Ascending aorta (tissue), 2 donors: Measurements from ENCODE around the gene ATP6V0E1. TPM values are rescaled to one million over a fixed set of nuclear protein-coding genes. Genes with fewer than 3 reads are reported as not detected.
A peak's percentile ranks its signal among the peaks of the same experiment; 100 is the strongest.

Experiments used
- DNase-seq, 2 donors: peaks; one replicate each; pipeline ENCODE4 v3.0.0-alpha.2; 2019; ENCODE audit warnings: low spot score in 2 of 2
- H3K27ac ChIP-seq, 2 donors: fragments of 200-600 bp; sonication (generic); one replicate each; pipeline ENCODE4 v1.5.1; 2016 to 2017; ENCODE audit warnings: mild to moderate bottlenecking in 1 of 2
- H3K27me3 ChIP-seq: fragments of 200-600 bp; sonication (generic); one replicate; pipeline ENCODE4 v1.5.1; 2017
- H3K36me3 ChIP-seq, 2 donors: fragments of 200-600 bp; sonication (generic); one replicate each; pipeline ENCODE4 v1.5.1; 2016
- H3K4me1 ChIP-seq, 2 donors: fragments of 200-600 bp; sonication (generic); one replicate each; pipeline ENCODE4 v1.5.1; 2016 to 2017; ENCODE audit warnings: mild to moderate bottlenecking in 1 of 2
- H3K4me3 ChIP-seq, 2 donors: fragments of 200-600 bp; sonication (generic); one replicate each; pipeline ENCODE4 v1.5.1; 2016 to 2017; ENCODE audit warnings: mild to moderate bottlenecking in 1 of 2
- H3K9me3 ChIP-seq, 2 donors: fragments of 200-600 bp; sonication (generic); one replicate each; pipeline ENCODE4 v1.5.1; 2016
- intact Hi-C: fragments of 100-400 bp; cut with DNase I; formaldehyde crosslinking; loops from one replicate; pipeline ENCODE4 v1.15.1; 2023
- total RNA-seq: library from RNA; depleted of rRNA; stranded (reverse); fragments of >200 nt; gene quantifications from one replicate; pipeline ENCODE4 v1.1.0, GENCODE V29; 2016
- TF ChIP-seq, protein P1 (sequence below), 3 experiments: fragments of 200-600 bp in 2 of 3; fragments of 450-650 bp in 1 of 3; sonication (generic) in 2 of 3; IDR thresholded peaks; one replicate each; pipeline ENCODE4 v1.5.1; 2016 to 2019; ENCODE audit warnings: antibody characterized with exemption in 3 of 3, mild to moderate bottlenecking in 1 of 3, moderate library complexity in 1 of 3

Gene ATP6V0E1
- total RNA-seq, 1 donor from 2014 or later: 62.6 TPM

DNA sequence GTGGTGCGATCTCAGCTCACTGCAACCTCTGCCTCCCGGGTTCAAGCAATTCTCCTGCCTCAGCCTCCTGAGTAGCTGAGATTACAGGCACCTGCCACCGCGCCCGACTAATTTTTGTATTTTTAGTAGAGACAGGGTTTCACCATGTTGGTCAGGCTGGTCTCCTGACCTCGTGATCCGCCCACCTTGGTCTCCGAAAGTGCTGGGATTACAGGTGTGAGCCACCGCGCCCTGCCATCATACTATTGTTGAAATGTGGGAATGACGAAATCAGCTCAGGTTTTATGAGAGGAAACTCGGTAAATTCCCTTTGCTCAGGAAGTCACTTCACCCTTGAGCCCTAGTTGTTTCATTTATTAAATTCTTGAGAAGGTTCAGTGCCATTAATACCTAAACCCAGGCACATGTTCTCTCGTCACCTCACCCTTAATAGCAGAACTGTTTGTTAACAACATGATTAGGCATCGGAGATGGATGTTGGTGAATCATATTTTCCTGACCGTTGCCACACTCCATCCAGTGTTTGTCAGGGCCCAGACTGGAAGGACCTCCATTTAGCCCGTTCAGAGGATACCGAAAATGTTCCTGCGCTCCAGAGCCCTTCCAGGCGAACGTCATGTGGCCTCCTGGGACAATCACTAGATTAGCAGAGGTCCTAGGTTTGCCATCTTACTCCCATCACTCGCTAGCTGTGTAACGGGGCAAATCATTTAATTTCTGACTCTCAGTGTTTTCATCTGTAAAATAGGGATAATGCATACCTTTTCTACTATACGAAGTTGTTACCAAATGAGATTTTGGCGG, 52.5 kb downstream of the ATP6V0E1 start:
- Histone ChIP-seq H3K4me3 (peak overlapping the region in 1 of 2 donors; percentile 53), H3K27ac (peak overlapping the region; percentile 88 to 93)

DNA sequence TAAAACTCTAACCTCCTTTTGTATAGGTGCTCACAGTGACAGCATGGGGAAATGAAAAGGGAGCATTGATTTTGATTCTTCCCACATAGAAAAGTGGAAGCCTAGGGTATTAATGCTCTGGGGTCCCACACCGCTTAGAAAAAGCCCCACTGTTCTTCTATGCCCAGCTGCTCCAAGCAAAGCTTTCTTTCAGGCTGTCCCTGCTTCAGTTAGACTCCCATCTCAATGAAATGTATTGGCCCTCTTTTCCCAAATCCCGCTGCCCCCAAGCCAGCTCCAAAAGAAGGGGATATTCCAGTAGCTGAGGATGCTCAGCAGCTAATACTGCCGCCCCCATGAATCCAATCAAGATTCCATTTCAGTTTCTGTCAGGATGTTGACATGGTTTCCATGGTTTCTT, 55.6 kb downstream of the ATP6V0E1 start:
- no peaks in the 10 kb centered on the region for H3K9me3 ChIP-seq
- no peaks in the 10 kb centered on the region for H3K27me3 ChIP-seq
- peaks cover 0 to 6% of the 10 kb centered on the region in 2 donors for H3K36me3 ChIP-seq
- intact Hi-C loops: no loop called here
- H3K4me3 ChIP-seq: no peak overlapping the region
- no peak for DNase-seq
- no peak overlapping the region for H3K27ac ChIP-seq
- TF ChIP-seq, protein P1, sequence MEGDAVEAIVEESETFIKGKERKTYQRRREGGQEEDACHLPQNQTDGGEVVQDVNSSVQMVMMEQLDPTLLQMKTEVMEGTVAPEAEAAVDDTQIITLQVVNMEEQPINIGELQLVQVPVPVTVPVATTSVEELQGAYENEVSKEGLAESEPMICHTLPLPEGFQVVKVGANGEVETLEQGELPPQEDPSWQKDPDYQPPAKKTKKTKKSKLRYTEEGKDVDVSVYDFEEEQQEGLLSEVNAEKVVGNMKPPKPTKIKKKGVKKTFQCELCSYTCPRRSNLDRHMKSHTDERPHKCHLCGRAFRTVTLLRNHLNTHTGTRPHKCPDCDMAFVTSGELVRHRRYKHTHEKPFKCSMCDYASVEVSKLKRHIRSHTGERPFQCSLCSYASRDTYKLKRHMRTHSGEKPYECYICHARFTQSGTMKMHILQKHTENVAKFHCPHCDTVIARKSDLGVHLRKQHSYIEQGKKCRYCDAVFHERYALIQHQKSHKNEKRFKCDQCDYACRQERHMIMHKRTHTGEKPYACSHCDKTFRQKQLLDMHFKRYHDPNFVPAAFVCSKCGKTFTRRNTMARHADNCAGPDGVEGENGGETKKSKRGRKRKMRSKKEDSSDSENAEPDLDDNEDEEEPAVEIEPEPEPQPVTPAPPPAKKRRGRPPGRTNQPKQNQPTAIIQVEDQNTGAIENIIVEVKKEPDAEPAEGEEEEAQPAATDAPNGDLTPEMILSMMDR (IDR thresholded peaks at IDR 0.05): no peak
- H3K4me1 ChIP-seq: peaks cover 12 to 34% of the 10 kb centered on the region in 2 donors

More for the DNA sequence above, 52.5 kb downstream of the ATP6V0E1 start:
- Histone ChIP-seq H3K9me3 (no peaks in the 10 kb centered on the region), H3K27me3 (no peaks in the 10 kb centered on the region), H3K36me3 (peaks cover 0 to 6% of the 10 kb centered on the region in 2 donors), H3K4me1 (peaks cover 12 to 41% of the 10 kb centered on the region in 2 donors)
- no peak for DNase-seq
- TF ChIP-seq, protein P1 (IDR thresholded peaks at IDR 0.05): no peak
- intact Hi-C loops: no loop called here

DNA sequence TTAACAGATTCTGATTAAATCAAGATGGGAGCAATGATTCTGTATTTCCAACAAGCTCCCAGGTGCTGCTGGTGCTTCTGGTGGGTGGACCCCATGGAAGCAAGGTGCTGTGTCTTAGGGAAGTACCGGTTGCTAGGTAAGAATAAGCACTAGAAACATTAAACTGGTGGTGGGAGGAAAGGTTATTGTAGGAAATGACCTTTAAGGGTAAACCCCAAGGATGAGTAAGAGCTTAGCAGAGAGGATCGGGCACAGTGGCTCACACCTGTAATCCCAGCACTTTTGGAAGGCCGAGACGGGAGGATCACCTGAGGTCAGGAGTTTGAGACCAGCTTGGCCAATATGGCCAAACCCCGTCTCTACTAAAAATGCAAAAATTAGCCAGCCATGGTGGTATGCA, 56.4 kb downstream of the ATP6V0E1 start:
- H3K4me1 ChIP-seq: peaks cover 7 to 27% of the 10 kb centered on the region in 2 donors
- no peak overlapping the region for H3K27ac ChIP-seq
- no peaks in the 10 kb centered on the region for H3K9me3 ChIP-seq
- DNase-seq: no peak
- TF ChIP-seq, protein P1 (IDR thresholded peaks at IDR 0.05): no peak
- intact Hi-C loops: no loop called here
- no peak overlapping the region for H3K4me3 ChIP-seq
- H3K36me3 ChIP-seq: peaks cover 0 to 3% of the 10 kb centered on the region in 2 donors
- no peaks in the 10 kb centered on the region for H3K27me3 ChIP-seq

DNA sequence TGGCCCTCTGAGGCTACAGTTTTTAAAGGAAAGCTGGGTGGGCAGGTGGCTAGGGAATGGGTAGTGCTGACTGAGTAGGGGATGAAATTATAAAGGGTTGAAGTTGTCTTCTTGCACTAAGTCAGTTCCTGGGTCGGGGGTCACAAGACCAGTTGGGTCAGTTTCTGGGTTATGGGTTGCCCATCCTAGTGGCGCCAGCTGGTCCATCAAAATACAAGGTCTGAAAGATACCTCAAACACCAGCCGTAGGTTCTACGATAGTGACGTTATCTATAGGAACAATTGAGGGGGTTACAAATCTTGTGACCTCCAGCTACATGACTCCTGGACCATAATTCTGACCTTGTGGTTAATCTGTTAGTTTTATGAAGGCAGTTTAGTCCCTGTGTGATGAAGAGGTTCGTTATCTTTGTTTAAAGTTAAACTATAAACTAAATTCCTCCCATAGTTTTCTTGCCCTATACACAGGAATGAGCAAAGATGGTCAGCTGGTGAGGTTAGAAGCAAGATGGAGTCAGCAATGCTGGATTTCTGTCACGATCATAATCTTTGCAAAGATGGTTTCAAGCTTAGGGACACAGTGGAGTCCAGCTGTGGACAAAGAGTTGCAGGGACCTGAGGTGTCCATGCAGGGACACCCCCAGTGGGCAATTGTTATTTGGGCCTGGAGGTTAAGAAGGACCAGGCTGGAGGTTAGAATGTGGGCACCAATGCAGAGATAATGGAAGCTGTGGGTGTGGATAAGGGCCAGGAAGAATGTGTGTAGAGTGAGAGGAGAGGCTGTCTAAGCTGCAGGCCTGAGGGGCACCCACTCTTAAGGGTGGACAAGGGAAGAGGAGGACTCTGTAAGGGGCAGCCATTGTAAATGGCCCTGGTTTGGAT, 58.6 kb downstream of the ATP6V0E1 start:
- Histone ChIP-seq H3K4me3 (no peak overlapping the region), H3K9me3 (no peaks in the 10 kb centered on the region), H3K27me3 (no peaks in the 10 kb centered on the region), H3K36me3 (no peaks in the 10 kb centered on the region), H3K27ac (no peak overlapping the region), H3K4me1 (peaks cover 0 to 7% of the 10 kb centered on the region in 2 donors)
- intact Hi-C loops: no loop called here
- TF ChIP-seq, protein P1 (IDR thresholded peaks at IDR 0.05): no peak
- no peak for DNase-seq

DNA sequence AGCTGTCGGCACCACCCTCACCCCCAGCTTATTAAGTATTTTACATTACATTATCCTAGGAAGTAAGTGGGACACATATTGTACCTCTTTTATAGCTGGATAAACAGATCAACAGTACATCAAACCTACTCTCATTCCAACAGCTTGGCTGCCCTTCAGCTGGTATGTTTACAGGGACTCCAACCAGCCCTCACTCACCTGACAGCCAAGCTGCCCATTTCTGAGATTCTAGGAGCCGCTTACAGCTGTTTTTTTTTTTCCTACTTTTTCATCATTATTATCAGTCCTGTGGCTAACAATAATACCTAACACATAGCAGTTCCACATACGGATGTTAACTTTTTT, 59.2 kb downstream of the ATP6V0E1 start:
- Histone ChIP-seq H3K9me3 (no peaks in the 10 kb centered on the region), H3K27me3 (no peaks in the 10 kb centered on the region), H3K27ac (no peak overlapping the region), H3K4me3 (no peak overlapping the region), H3K4me1 (peaks cover 0 to 3% of the 10 kb centered on the region in 2 donors), H3K36me3 (no peaks in the 10 kb centered on the region)
- TF ChIP-seq, protein P1 (IDR thresholded peaks at IDR 0.05): no peak
- intact Hi-C loops: no loop called here
- DNase-seq: no peak
